Mammary epithelial cell (primary cell): ENCODE results near the gene ANP32B.

ENCODE experiments used
- EZH2 ChIP-seq: IDR thresholded peaks from 2 replicates; pipeline ENCODE4 v1.6.1; 2012; ENCODE audit warnings: low read length, inconsistent platforms, borderline replicate concordance
- TF ChIP-seq, protein P1 (sequence below), 2 donors: IDR thresholded peaks in 1 of 2; conservative IDR thresholded peaks in 1 of 2; 2 replicates each; pipeline ENCODE4 v1.5.1; 2011 to 2012; ENCODE audit warnings: inconsistent platforms in 2 of 2, low read length in 2 of 2, mild to moderate bottlenecking in 2 of 2, control low read depth in 1 of 2, low read depth in 1 of 2; ENCODE audit not compliant: insufficient read depth in 1 of 2; ENCODE audit errors: extremely low read depth in 1 of 2

DNA sequence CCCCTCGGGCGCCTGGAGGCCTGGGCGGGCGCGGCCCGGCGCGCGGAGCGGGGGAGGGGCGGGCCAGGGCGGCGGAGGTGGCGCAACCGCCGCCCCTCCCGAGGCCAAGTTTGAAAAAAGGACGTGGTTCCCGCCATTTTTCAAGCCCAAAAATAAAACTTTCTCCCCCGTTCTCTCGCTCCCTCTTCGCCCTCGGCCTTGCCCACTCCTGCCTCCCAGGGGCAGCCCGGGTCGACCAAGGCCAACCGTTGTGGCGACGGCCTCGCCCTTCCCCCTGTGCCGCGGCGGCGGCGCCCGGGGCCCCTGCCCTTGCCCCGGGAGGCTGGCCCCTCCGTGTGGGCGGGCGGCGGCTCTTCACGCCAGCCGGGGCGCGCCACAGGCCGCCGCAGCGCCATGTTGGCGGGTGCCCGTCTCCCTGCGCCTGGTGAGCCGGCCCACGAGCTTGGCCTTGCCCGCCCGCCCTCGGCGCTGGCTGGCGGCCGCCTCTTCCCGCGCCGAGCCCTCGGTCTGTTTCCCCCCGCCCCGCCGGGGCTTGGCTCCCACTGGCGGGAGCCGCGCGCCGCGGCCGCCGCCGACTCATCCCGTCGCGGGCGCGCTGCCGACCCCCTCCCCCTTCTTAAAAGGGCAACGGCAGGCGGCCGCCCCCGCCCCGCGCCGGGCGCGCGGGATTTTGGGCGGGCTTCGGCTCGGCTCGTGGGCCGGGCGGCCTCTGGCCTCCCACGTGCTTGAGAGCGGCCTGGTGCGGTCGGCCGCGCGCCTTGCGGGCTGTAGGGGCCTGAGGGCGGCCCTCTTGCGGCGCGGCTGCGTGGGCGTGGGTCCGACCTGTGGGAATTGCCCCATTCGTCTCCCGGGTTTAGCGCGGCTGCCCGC lies 1.3 kb downstream of the ANP32B start:
- TF ChIP-seq, protein P1, sequence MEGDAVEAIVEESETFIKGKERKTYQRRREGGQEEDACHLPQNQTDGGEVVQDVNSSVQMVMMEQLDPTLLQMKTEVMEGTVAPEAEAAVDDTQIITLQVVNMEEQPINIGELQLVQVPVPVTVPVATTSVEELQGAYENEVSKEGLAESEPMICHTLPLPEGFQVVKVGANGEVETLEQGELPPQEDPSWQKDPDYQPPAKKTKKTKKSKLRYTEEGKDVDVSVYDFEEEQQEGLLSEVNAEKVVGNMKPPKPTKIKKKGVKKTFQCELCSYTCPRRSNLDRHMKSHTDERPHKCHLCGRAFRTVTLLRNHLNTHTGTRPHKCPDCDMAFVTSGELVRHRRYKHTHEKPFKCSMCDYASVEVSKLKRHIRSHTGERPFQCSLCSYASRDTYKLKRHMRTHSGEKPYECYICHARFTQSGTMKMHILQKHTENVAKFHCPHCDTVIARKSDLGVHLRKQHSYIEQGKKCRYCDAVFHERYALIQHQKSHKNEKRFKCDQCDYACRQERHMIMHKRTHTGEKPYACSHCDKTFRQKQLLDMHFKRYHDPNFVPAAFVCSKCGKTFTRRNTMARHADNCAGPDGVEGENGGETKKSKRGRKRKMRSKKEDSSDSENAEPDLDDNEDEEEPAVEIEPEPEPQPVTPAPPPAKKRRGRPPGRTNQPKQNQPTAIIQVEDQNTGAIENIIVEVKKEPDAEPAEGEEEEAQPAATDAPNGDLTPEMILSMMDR (conservative IDR thresholded peaks at IDR 0.05 in 1 of 2, IDR thresholded peaks at IDR 0.05 in 1 of 2; ENCODE audit: extremely low read depth in 1 of 2, insufficient read depth in 1 of 2, low read depth in 1 of 2, low read length in 2 of 2): no peak
- TF ChIP-seq EZH2: no peak
